Gastroesophageal sphincter (tissue), 3 donors: ENCODE results near the gene ABCC1.

Experiments used
- POLR2A ChIP-seq, 2 donors: fragments of 450-650 bp; IDR thresholded peaks; one replicate each; pipeline ENCODE4 v1.6.1; 2017; ENCODE audit warnings: antibody characterized with exemption in 2 of 2, mild to moderate bottlenecking in 2 of 2, moderate library complexity in 1 of 2
- POLR2AphosphoS5 ChIP-seq: sonication (generic); formaldehyde crosslinking; IDR thresholded peaks from one replicate; pipeline ENCODE4 v1.6.1; 2017; ENCODE audit warnings: antibody characterized with exemption
- TF ChIP-seq, protein P1 (sequence below), 4 experiments: fragments of 200-600 bp in 2 of 4; fragments of 450-650 bp in 2 of 4; sonication (generic) in 1 of 4; IDR thresholded peaks; one replicate each; pipeline ENCODE4 v1.5.1; 2017 to 2019; ENCODE audit warnings: antibody characterized with exemption in 4 of 4, mild to moderate bottlenecking in 2 of 4, moderate library complexity in 2 of 4

DNA sequence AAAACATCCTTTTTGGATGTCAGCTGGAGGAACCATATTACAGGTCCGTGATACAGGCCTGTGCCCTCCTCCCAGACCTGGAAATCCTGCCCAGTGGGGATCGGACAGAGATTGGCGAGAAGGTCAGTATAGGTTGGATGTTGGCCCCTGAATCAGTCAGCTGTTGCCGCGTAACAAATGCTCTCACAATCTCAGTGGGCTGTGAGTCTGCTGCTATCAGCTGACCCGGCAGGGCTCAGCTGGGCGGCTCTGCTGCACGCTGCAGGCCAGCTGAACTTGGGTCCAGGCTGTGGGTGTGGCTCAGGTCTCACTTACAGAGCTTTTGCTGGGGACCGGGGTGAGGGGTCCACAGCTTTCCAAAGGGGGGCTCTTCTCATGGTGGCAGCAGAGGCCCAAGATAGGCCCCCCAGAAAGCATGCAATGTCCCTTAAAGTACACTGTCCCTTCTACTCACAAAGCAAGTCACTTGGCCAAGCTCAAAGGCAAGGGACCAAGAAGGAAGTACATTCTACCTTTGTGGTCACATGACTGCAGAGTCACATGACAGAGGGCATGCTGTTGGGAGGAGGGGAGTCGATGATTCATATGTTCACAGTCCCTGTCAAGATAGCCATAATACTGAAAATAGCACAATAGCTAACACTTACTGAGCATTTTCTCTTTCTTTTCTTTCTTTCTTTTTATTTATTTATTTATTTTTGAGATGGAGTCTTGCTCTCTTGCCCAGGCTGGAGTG, 134.2 kb downstream of the ABCC1 start:
- TF ChIP-seq POLR2A (IDR thresholded peaks at IDR 0.05) (no peak), POLR2AphosphoS5 (no peak)
- TF ChIP-seq, protein P1, sequence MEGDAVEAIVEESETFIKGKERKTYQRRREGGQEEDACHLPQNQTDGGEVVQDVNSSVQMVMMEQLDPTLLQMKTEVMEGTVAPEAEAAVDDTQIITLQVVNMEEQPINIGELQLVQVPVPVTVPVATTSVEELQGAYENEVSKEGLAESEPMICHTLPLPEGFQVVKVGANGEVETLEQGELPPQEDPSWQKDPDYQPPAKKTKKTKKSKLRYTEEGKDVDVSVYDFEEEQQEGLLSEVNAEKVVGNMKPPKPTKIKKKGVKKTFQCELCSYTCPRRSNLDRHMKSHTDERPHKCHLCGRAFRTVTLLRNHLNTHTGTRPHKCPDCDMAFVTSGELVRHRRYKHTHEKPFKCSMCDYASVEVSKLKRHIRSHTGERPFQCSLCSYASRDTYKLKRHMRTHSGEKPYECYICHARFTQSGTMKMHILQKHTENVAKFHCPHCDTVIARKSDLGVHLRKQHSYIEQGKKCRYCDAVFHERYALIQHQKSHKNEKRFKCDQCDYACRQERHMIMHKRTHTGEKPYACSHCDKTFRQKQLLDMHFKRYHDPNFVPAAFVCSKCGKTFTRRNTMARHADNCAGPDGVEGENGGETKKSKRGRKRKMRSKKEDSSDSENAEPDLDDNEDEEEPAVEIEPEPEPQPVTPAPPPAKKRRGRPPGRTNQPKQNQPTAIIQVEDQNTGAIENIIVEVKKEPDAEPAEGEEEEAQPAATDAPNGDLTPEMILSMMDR (IDR thresholded peaks at IDR 0.05) = no peak
